GM12892 (cell line): ENCODE data around the gene MBD6.

Experiments
- POLR2A ChIP-seq: IDR thresholded peaks from 2 replicates; pipeline ENCODE4 v1.6.1; 2011; ENCODE audit warnings: low read depth, low read length, control low read depth
- TAF1 ChIP-seq: IDR thresholded peaks from 2 replicates; pipeline ENCODE4 v1.6.1; 2011; ENCODE audit warnings: low read depth, mild to moderate bottlenecking, control low read depth, low read length, borderline replicate concordance

DNA sequence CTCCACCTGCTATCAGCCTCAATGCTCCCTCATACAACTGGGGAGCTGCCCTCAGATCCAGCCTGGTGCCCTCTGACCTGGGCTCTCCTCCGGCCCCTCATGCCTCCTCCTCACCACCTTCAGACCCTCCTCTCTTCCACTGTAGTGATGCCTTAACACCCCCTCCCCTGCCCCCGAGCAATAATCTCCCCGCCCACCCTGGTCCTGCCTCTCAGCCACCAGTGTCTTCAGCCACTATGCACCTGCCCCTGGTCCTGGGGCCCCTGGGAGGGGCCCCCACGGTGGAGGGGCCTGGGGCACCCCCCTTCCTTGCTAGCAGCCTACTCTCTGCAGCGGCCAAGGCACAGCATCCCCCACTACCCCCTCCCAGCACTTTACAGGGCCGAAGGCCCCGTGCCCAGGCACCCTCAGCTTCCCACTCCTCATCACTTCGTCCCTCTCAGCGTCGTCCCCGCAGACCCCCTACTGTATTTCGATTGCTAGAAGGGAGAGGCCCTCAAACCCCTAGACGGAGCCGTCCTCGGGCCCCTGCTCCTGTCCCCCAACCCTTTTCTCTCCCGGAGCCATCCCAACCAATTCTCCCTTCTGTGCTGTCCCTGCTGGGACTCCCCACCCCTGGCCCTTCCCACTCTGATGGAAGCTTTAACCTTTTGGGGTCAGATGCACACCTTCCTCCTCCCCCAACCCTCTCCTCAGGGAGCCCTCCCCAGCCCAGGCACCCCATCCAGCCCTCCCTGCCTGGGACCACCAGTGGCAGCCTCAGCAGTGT is 3.2 kb downstream of the MBD6 start:
- TF ChIP-seq POLR2A, result no peak
- TF ChIP-seq TAF1, result no peak
